ENCODE measurements around the gene CGRRF1.

The CGRRF1 gene

GRCh38 chr14:54579621-54580020, 69.9 kb downstream of the CGRRF1 start:
- ATAC-seq (replicated peaks) (no peak), DNase-seq (no peak)
- H3K4me1 Mint-ChIP-seq (ENCODE audit: low read depth in 2 of 2): peaks cover 0 to 2% of the 10 kb centered on the region in 2 donors
- H3K27ac Mint-ChIP-seq: no peak overlapping the region
- H3K36me3 Mint-ChIP-seq (ENCODE audit: insufficient read depth): peaks cover 3% of the 10 kb centered on the region
- peaks cover 26 to 36% of the 10 kb centered on the region in 2 donors for H3K27me3 Mint-ChIP-seq
- no peak overlapping the region for H3K4me3 Mint-ChIP-seq
- H3K9me3 Mint-ChIP-seq: no peaks in the 10 kb centered on the region

- Mint-ChIP-seq H3K27ac (no peak overlapping the region), H3K9me3 (no peaks in the 10 kb centered on the region)
- no peak for DNase-seq
Observed at GRCh38 chr14:54580933-54581332, 71.2 kb downstream of the CGRRF1 start.

GRCh38 chr14:54582334-54582733, 72.6 kb downstream of the CGRRF1 start:
- no peak for ATAC-seq (replicated peaks)
- Mint-ChIP-seq H3K4me3 (no peak overlapping the region), H3K9me3 (no peaks in the 10 kb centered on the region), H3K27ac (no peak overlapping the region), H3K36me3 (ENCODE audit: insufficient read depth) (peaks cover 3% of the 10 kb centered on the region), H3K27me3 (peaks cover 22 to 29% of the 10 kb centered on the region in 2 donors), H3K4me1 (ENCODE audit: low read depth in 2 of 2) (peaks cover 0 to 2% of the 10 kb centered on the region in 2 donors)
- no peak for DNase-seq

More at GRCh38 chr14:54580933-54581332, 71.2 kb downstream of the CGRRF1 start:
- no peak for ATAC-seq (replicated peaks)
- Mint-ChIP-seq H3K4me1 (ENCODE audit: low read depth in 2 of 2) (peaks cover 0 to 2% of the 10 kb centered on the region in 2 donors), H3K27me3 (peaks cover 20 to 29% of the 10 kb centered on the region in 2 donors), H3K36me3 (ENCODE audit: insufficient read depth) (peaks cover 3% of the 10 kb centered on the region), H3K4me3 (no peak overlapping the region)

GRCh38 chr14:54584097-54584496, 74.4 kb downstream of the CGRRF1 start:
- DNase-seq (no peak), ATAC-seq (replicated peaks) (no peak)
- no peak overlapping the region for H3K4me3 Mint-ChIP-seq
- no peaks in the 10 kb centered on the region for H3K9me3 Mint-ChIP-seq
- peaks cover 35 to 36% of the 10 kb centered on the region in 2 donors for H3K27me3 Mint-ChIP-seq
- H3K4me1 Mint-ChIP-seq (ENCODE audit: low read depth in 2 of 2): no peaks in the 10 kb centered on the region
- no peak overlapping the region for H3K27ac Mint-ChIP-seq
- peaks cover 3% of the 10 kb centered on the region for H3K36me3 Mint-ChIP-seq (ENCODE audit: insufficient read depth)

GRCh38 chr14:54585214-54585613, 75.5 kb downstream of the CGRRF1 start:
- no peak overlapping the region for H3K4me3 Mint-ChIP-seq
- ATAC-seq (replicated peaks): no peak
- DNase-seq: no peak
- H3K4me1 Mint-ChIP-seq (ENCODE audit: low read depth in 2 of 2): no peaks in the 10 kb centered on the region
- no peak overlapping the region for H3K27ac Mint-ChIP-seq
- no peaks in the 10 kb centered on the region for H3K9me3 Mint-ChIP-seq
- peaks cover 47% of the 10 kb centered on the region in 2 donors for H3K27me3 Mint-ChIP-seq
- peaks cover 3% of the 10 kb centered on the region for H3K36me3 Mint-ChIP-seq (ENCODE audit: insufficient read depth)

All from effector memory CD8-positive, alpha-beta T cell (primary cell).